Thoracic aorta (tissue), 2 donors: ENCODE data around the gene B3GNT7. TPM values are rescaled to one million over a fixed set of nuclear protein-coding genes. Genes with fewer than 3 reads are reported as not detected.

Experiments used
- ATAC-seq: fragments of 150-250 bp; one replicate; pipeline ENCODE4 v1.8.0; 2017; ENCODE audit warnings: low read depth; ENCODE audit not compliant: insufficient number of reproducible peaks, low FRiP score
- DNase-seq: peaks from one replicate; pipeline ENCODE4 v3.0.0-alpha.2; 2020; ENCODE audit warnings: low spot score
- H3K27ac ChIP-seq, 2 donors: fragments of 200-600 bp; sonication (generic); 1 replicate in 1 of 2; 2 replicates in 1 of 2; pipeline ENCODE4 v1.5.1; 2016; ENCODE audit warnings: mild to moderate bottlenecking in 2 of 2, moderate library complexity in 2 of 2
- H3K27me3 ChIP-seq: fragments of 200-600 bp; sonication (generic); replicated peaks from 2 replicates; pipeline ENCODE4 v1.6.0; 2016; ENCODE audit warnings: mild to moderate bottlenecking; ENCODE audit not compliant: insufficient read depth
- H3K36me3 ChIP-seq: fragments of 200-600 bp; sonication (generic); one replicate; pipeline ENCODE4 v1.5.1; 2016
- H3K4me1 ChIP-seq, 2 donors: fragments of 200-600 bp; sonication (generic); 1 replicate in 1 of 2; 2 replicates in 1 of 2; pipeline versions ENCODE4 v1.5.1 to v1.6.0; 2016; ENCODE audit warnings: low read depth in 2 of 2, mild to moderate bottlenecking in 1 of 2; ENCODE audit not compliant: control insufficient read depth in 1 of 2
- H3K4me3 ChIP-seq: fragments of 200-600 bp; sonication (generic); 2 replicates; pipeline ENCODE4 v1.5.1; 2016; ENCODE audit warnings: mild to moderate bottlenecking
- H3K9me3 ChIP-seq: fragments of 200-600 bp; sonication (generic); 2 replicates; pipeline ENCODE4 v1.5.1; 2016
- total RNA-seq, 2 donors: library from RNA; depleted of rRNA; stranded (reverse); fragments of >200 nt; gene quantifications; one replicate each; pipeline versions ENCODE4 v1.1.0 to v1.2.3, GENCODE V29; 2016
- TF ChIP-seq, protein P1 (sequence below): fragments of 200-600 bp; sonication (generic); IDR thresholded peaks from one replicate; pipeline ENCODE4 v1.5.1; 2019; ENCODE audit warnings: antibody characterized with exemption

Gene B3GNT7
- total RNA-seq, 2 donors from 2014 or later = 11.4 to 17.5 TPM

DNA sequence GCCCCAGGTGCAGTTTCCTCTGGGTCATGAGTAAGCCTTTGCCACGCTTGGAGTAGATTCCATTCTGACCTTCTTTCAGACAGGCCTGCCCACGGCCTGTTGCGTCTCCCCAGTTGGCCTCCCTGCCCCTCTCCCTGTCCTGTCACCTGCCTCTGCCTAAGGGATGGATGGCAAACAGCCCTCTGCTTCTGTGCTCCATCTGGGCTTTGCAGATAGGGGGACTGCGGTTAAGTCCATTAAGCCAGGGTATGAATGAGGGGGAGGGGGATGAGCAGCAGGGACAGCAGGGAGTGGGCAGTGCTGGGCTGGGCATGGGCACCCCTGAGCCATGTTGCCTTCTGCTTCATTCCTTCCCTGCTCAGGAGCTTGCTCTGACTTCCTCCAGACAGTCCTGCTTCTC is 37.6 kb upstream of the B3GNT7 start:
- H3K4me3 ChIP-seq = no peak overlapping the region
- no peaks in the 10 kb centered on the region for H3K27me3 ChIP-seq
- TF ChIP-seq, protein P1, sequence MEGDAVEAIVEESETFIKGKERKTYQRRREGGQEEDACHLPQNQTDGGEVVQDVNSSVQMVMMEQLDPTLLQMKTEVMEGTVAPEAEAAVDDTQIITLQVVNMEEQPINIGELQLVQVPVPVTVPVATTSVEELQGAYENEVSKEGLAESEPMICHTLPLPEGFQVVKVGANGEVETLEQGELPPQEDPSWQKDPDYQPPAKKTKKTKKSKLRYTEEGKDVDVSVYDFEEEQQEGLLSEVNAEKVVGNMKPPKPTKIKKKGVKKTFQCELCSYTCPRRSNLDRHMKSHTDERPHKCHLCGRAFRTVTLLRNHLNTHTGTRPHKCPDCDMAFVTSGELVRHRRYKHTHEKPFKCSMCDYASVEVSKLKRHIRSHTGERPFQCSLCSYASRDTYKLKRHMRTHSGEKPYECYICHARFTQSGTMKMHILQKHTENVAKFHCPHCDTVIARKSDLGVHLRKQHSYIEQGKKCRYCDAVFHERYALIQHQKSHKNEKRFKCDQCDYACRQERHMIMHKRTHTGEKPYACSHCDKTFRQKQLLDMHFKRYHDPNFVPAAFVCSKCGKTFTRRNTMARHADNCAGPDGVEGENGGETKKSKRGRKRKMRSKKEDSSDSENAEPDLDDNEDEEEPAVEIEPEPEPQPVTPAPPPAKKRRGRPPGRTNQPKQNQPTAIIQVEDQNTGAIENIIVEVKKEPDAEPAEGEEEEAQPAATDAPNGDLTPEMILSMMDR = no peak
- DNase-seq (no peak), ATAC-seq (no peak)
- no peak overlapping the region for H3K27ac ChIP-seq
- H3K9me3 ChIP-seq = no peaks in the 10 kb centered on the region
- peaks cover 31% of the 10 kb centered on the region for H3K36me3 ChIP-seq
- peaks cover 3 to 18% of the 10 kb centered on the region in 2 donors for H3K4me1 ChIP-seq

DNA sequence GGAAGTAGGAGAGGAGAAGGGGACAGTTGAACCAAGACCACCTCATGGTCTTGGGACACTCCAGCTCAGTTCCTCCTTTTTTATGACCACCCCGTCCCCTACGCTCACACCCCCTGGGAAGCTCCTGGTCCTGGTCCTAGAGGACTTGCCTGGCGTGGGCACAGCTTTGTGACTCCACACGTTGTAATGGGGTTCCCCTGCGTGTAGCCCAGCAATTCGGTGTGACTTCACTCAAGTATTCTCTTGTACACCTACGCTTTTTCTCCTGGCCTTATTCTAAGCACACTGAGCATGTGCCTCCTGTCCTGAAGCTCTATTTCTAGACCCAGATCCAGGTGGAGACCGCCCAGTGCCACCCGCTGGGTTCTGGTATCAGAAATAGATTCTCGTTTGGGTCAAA is 36.1 kb upstream of the B3GNT7 start:
- Histone ChIP-seq H3K4me1 (peaks cover 3 to 18% of the 10 kb centered on the region in 2 donors), H3K27ac (no peak overlapping the region), H3K9me3 (no peaks in the 10 kb centered on the region), H3K27me3 (no peaks in the 10 kb centered on the region), H3K4me3 (no peak overlapping the region), H3K36me3 (peaks cover 36% of the 10 kb centered on the region)
- DNase-seq (no peak), ATAC-seq (no peak)
- TF ChIP-seq, protein P1 = no peak

DNA sequence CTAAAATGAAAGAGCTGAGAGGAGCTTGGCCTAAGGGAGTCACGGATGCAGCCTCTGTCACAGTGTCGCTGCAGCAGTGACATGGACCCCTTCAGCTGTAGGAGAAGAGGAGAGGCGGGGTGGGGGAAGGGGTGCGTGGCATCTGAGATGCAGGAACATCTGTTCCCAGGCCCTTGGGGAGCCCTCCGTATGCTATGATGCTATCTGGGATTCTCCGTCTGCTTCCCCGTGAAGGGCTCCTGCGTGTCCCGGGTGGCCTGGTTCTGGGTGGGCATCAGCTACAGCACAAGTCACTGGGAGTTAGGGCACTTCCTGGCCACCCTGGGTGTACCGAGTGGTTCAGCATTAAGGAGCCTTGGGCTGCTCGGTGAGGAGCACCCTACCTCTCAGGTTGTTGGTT is 35.6 kb upstream of the B3GNT7 start:
- TF ChIP-seq, protein P1 = no peak
- H3K4me3 ChIP-seq = no peak overlapping the region
- H3K4me1 ChIP-seq = peaks cover 3 to 21% of the 10 kb centered on the region in 2 donors
- DNase-seq (no peak), ATAC-seq (no peak)
- no peak overlapping the region for H3K27ac ChIP-seq
- H3K9me3 ChIP-seq = no peaks in the 10 kb centered on the region
- H3K36me3 ChIP-seq = peaks cover 36% of the 10 kb centered on the region
- no peaks in the 10 kb centered on the region for H3K27me3 ChIP-seq

DNA sequence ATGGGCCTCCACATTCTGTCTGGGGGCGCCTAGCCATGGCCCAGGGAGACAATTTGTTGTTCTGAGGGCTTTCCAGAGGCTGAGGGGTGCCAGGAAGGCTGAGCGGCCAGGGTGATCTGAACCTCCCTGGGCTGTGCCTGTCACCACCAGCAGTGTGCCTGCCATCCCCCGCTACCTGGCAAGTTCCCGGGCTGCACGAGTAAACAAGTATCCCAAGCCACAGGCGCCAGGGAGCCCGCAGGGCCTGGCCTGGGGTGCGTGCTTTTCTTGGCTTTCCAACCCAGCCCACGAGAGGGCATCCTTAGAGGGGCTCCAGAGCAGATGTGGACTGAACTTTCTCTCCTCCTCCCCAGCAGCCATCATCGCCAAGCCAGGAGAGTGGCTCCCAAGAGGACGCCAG is 35.1 kb upstream of the B3GNT7 start:
- Histone ChIP-seq H3K4me1 (peaks cover 3 to 23% of the 10 kb centered on the region in 2 donors), H3K27ac (no peak overlapping the region), H3K36me3 (peaks cover 36% of the 10 kb centered on the region), H3K4me3 (no peak overlapping the region), H3K9me3 (no peaks in the 10 kb centered on the region), H3K27me3 (no peaks in the 10 kb centered on the region)
- ATAC-seq (no peak), DNase-seq (no peak)
- TF ChIP-seq, protein P1 = no peak

DNA sequence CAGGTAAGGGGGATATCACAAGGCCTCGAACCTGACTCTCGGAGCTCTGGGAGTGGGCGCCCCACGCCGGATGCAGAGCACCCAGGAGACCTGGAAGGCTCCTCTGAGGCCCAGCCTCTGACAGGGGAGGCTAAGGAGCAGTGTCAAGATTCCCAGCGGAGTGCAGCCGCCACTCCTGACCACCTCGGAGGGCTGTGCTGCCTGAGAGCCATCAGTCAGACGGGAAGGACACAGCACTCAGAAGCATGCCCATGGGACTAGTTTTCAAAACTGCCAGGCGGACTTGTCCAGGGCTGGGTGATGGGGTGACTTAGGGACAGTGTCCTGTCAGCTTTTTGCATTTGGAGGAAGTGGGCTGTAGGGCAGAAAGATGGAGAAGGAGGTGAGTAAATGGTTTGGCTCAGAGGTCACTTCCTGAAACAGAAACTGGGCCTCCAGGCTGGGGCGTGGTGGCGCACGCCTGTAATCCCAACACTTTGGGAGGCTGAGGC is 34.6 kb upstream of the B3GNT7 start:
- Histone ChIP-seq H3K4me3 (no peak overlapping the region), H3K27me3 (no peaks in the 10 kb centered on the region), H3K9me3 (no peaks in the 10 kb centered on the region), H3K4me1 (peaks cover 3 to 20% of the 10 kb centered on the region in 2 donors), H3K27ac (no peak overlapping the region), H3K36me3 (peaks cover 36% of the 10 kb centered on the region)
- no peak for DNase-seq
- ATAC-seq = no peak
- TF ChIP-seq, protein P1 = no peak
